Rectal smooth muscle tissue (tissue), 1 donor: ENCODE results near the gene ANKRD34B.

Experiments used
- H3K27ac ChIP-seq: one replicate; pipeline ENCODE4 v1.7.0; 2013; ENCODE audit warnings: low read depth, low read length, inconsistent platforms
- H3K27me3 ChIP-seq: one replicate; pipeline ENCODE4 v1.7.0; 2013; ENCODE audit warnings: low read length; ENCODE audit not compliant: control insufficient read depth, insufficient read depth
- H3K36me3 ChIP-seq: one replicate; pipeline ENCODE4 v1.7.0; 2013; ENCODE audit warnings: low read length; ENCODE audit not compliant: control insufficient read depth, insufficient read depth
- H3K4me1 ChIP-seq: one replicate; pipeline ENCODE4 v1.7.0; 2013; ENCODE audit warnings: low read length; ENCODE audit not compliant: control insufficient read depth, insufficient read depth
- H3K4me3 ChIP-seq: one replicate; pipeline ENCODE4 v1.7.0; 2013; ENCODE audit warnings: low read length
- H3K9ac ChIP-seq: one replicate; pipeline ENCODE4 v1.7.0; 2013; ENCODE audit warnings: low read length

Gene ANKRD34B

GRCh38 chr5:80566711-80567259 is 3.3 kb downstream of the ANKRD34B start:
- Histone ChIP-seq H3K27me3 (peaks cover 13% of the 10 kb centered on the region), H3K27ac (no peak overlapping the region), H3K4me1 (no peaks in the 10 kb centered on the region), H3K36me3 (no peaks in the 10 kb centered on the region), H3K9ac (no peak overlapping the region), H3K4me3 (no peak overlapping the region)

GRCh38 chr5:80565330-80565729 is 4.8 kb downstream of the ANKRD34B start:
- peaks cover 11% of the 10 kb centered on the region for H3K27me3 ChIP-seq
- H3K9ac ChIP-seq, result no peak overlapping the region
- no peak overlapping the region for H3K4me3 ChIP-seq
- no peaks in the 10 kb centered on the region for H3K4me1 ChIP-seq
- no peak overlapping the region for H3K27ac ChIP-seq
- no peaks in the 10 kb centered on the region for H3K36me3 ChIP-seq

- Histone ChIP-seq H3K27ac (no peak overlapping the region), H3K27me3 (no peaks in the 10 kb centered on the region), H3K4me3 (no peak overlapping the region), H3K4me1 (no peaks in the 10 kb centered on the region), H3K9ac (no peak overlapping the region), H3K36me3 (no peaks in the 10 kb centered on the region)
These were observed 10.8 kb downstream of the ANKRD34B start for GRCh38 chr5:80559244-80559643.

GRCh38 chr5:80555099-80555498 is 15.0 kb downstream of the ANKRD34B start:
- H3K36me3 ChIP-seq, result no peaks in the 10 kb centered on the region
- no peak overlapping the region for H3K27ac ChIP-seq
- no peaks in the 10 kb centered on the region for H3K4me1 ChIP-seq
- no peaks in the 10 kb centered on the region for H3K27me3 ChIP-seq
- no peak overlapping the region for H3K4me3 ChIP-seq
- no peak overlapping the region for H3K9ac ChIP-seq

GRCh38 chr5:80554646-80555045 is 15.4 kb downstream of the ANKRD34B start:
- no peaks in the 10 kb centered on the region for H3K36me3 ChIP-seq
- no peaks in the 10 kb centered on the region for H3K4me1 ChIP-seq
- no peak overlapping the region for H3K4me3 ChIP-seq
- H3K27ac ChIP-seq, result no peak overlapping the region
- no peaks in the 10 kb centered on the region for H3K27me3 ChIP-seq
- H3K9ac ChIP-seq, result no peak overlapping the region

GRCh38 chr5:80541392-80541791 is 28.7 kb downstream of the ANKRD34B start:
- Histone ChIP-seq H3K36me3 (no peaks in the 10 kb centered on the region), H3K9ac (no peak overlapping the region), H3K4me1 (no peaks in the 10 kb centered on the region), H3K27ac (no peak overlapping the region), H3K4me3 (no peak overlapping the region), H3K27me3 (no peaks in the 10 kb centered on the region)

- Histone ChIP-seq H3K27ac (no peak overlapping the region), H3K27me3 (no peaks in the 10 kb centered on the region), H3K4me3 (no peak overlapping the region), H3K9ac (no peak overlapping the region), H3K36me3 (no peaks in the 10 kb centered on the region), H3K4me1 (no peaks in the 10 kb centered on the region)
These were observed 29.4 kb downstream of the ANKRD34B start for GRCh38 chr5:80540691-80541090.

GRCh38 chr5:80516826-80517225 is 53.3 kb downstream of the ANKRD34B start:
- Histone ChIP-seq H3K27ac (no peak overlapping the region), H3K9ac (no peak overlapping the region), H3K27me3 (no peaks in the 10 kb centered on the region), H3K36me3 (no peaks in the 10 kb centered on the region), H3K4me3 (no peak overlapping the region), H3K4me1 (no peaks in the 10 kb centered on the region)

- no peak overlapping the region for H3K27ac ChIP-seq
- H3K27me3 ChIP-seq, result no peaks in the 10 kb centered on the region
- H3K9ac ChIP-seq, result no peak overlapping the region
- H3K36me3 ChIP-seq, result no peaks in the 10 kb centered on the region
- H3K4me3 ChIP-seq, result no peak overlapping the region
- no peaks in the 10 kb centered on the region for H3K4me1 ChIP-seq
These were observed 60.7 kb downstream of the ANKRD34B start for GRCh38 chr5:80509362-80509761.

- no peak overlapping the region for H3K27ac ChIP-seq
- no peaks in the 10 kb centered on the region for H3K36me3 ChIP-seq
- H3K4me3 ChIP-seq, result no peak overlapping the region
- no peaks in the 10 kb centered on the region for H3K27me3 ChIP-seq
- H3K9ac ChIP-seq, result no peak overlapping the region
- H3K4me1 ChIP-seq, result no peaks in the 10 kb centered on the region
These were observed 61.2 kb downstream of the ANKRD34B start for GRCh38 chr5:80508844-80509243.

- H3K36me3 ChIP-seq, result no peaks in the 10 kb centered on the region
- no peak overlapping the region for H3K4me3 ChIP-seq
- H3K4me1 ChIP-seq, result no peaks in the 10 kb centered on the region
- no peaks in the 10 kb centered on the region for H3K27me3 ChIP-seq
- H3K27ac ChIP-seq, result no peak overlapping the region
- no peak overlapping the region for H3K9ac ChIP-seq
These were observed 62.4 kb downstream of the ANKRD34B start for GRCh38 chr5:80507663-80508062.
